Activated CD4-positive, alpha-beta T cell treated with anti-CD3 and anti-CD28 coated beads, Interleukin-2, Interleukin-4, amounts not matched to agents 100 ng/mL and 50 ng/mL, durations not matched to agents 16 hours and 8 hours (primary cell): Measurements from ENCODE around the gene CPAMD8.
"Not testable (repeated sequence)": the region's sequence is repeated elsewhere in the genome, so short reads cannot be mapped to it uniquely, and the experiment has no call there.

ENCODE experiments used
- DNase-seq: peaks from one replicate; pipeline ENCODE4 v3.0.0-alpha.2; 2020; ENCODE audit warnings: low spot score

Gene CPAMD8

DNA sequence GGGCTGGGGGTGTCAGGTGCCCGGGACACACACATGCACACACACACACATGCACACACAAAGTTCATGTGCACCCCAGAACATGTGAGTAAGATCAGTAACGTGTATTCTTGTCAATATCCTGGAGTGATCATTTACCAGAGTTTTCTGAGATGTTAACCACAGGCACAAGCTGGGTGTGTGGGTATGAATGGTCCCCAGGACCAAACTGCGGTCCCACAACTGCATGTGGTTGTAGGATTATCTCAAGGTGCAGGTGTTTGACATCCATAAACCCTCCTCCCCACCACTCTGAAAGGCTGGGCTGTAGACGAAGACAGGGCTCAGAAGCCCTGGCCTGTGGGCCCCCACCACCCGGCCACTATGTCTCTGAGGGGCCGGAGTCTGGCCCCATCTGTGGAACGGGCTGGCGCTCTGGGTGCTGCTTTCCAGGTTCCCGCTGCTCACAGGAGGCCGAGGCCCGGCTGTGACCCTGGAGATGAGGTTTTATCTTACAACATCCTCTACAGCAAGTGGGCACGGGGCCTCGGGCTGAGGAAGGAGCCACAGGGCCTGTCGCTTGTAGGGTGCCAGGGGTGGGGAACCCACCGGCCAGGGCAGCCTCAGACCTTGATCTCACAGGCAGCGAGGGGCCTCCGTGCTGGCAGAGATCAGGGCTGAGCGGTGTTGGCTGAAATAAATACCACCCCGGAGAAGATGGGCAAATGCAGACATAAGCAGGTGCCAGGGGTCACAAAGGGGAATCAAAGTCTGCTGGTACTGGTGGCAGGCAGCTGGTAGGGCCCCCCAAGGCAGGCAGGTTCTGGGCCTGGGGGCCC is 133.5 kb downstream of the CPAMD8 start:
- DNase-seq, result no peak

DNA sequence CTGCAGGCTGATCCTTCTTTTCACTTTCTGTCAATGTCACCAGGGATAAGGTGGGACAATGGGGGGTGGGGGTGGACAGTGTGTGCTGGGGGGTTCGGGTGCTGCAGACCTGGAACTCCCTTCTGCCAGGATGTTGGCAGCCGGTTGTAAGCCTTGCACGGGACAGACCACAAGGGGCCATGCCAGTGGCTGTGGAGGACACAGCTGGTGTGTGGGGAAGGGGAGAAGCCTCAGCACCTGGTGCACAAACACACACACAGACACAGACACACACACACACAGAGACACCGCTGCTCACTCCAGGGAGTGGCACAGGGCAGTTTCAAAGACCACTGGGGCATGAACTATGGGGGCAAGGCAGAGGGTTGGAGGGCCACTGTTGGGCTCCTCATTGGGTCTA is 134.2 kb downstream of the CPAMD8 start:
- no peak for DNase-seq

DNA sequence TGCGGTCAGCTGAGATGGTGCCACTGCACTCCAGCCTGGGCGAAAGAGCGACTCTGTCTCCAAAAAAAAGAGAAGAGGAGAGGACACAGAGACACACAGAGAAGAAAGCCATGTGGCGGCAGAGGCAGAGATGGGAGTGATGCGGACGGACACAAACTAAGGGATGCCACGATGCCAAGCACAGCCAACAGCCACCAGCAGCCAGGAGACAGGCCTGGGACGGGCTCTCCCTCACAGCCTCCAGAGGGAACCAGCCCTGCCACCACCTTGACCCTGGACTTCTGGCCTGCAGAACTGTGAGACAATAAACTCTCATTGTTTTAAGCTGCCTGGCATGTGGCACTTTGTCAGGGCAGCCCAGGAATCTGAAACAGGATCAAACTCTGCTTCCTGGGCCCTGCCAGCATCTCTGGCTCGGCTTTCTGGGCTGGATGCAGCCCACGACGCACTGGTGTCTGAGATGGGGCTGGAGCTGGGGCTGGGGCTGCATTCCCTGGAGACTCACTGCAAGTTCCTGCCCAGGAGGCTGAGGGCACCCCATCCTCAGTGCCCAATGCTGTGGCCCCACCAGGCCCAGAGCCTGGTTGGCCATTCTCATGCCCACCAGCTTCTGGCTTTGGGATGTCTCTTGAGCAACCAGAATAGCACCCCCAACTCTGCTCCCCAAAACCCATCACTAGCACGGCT is 134.8 kb downstream of the CPAMD8 start:
- DNase-seq, result no peak

DNA sequence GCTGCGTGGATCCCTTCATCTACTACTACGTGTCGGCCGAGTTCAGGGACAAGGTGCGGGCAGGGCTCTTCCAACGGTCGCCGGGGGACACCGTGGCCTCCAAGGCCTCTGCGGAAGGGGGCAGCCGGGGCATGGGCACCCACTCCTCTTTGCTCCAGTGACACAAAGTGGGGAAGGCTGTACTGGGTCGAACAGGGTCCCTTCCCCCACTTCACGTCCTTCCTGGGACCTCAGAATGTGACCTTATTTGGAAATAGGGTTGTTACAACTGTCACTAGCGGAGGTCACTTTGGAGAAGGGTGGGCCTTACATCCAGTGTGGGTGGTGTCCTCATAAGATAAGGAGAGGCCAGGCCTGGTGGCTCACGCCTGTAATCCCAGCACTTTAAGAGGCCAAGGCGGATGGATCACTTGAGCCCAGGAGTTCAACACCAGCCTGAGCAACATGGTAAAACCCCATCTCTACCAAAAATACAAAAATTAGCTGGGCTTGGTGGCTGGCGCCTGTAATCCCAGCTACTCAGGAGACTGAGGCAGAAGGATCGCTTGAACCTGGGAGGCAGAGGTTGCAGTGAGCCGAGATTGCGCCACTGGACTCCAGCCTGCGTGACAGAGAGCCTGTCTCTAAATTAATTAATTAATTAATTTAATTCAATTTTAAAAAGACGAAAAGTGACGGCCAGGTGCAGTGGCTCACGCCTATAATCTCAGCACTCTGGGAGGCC is 136.0 kb downstream of the CPAMD8 start:
- no peak for DNase-seq

DNA sequence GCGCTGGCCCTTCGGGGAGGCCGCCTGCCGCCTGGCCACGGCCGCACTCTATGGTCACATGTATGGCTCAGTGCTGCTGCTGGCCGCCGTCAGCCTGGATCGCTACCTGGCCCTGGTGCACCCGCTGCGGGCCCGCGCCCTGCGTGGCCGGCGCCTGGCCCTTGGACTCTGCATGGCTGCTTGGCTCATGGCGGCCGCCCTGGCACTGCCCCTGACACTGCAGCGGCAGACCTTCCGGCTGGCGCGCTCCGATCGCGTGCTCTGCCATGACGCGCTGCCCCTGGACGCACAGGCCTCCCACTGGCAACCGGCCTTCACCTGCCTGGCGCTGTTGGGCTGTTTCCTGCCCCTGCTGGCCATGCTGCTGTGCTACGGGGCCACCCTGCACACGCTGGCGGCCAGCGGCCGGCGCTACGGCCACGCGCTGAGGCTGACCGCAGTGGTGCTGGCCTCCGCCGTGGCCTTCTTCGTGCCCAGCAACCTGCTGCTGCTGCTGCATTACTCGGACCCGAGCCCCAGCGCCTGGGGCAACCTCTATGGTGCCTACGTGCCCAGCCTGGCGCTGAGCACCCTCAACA is 136.6 kb downstream of the CPAMD8 start:
- no peak for DNase-seq

DNA sequence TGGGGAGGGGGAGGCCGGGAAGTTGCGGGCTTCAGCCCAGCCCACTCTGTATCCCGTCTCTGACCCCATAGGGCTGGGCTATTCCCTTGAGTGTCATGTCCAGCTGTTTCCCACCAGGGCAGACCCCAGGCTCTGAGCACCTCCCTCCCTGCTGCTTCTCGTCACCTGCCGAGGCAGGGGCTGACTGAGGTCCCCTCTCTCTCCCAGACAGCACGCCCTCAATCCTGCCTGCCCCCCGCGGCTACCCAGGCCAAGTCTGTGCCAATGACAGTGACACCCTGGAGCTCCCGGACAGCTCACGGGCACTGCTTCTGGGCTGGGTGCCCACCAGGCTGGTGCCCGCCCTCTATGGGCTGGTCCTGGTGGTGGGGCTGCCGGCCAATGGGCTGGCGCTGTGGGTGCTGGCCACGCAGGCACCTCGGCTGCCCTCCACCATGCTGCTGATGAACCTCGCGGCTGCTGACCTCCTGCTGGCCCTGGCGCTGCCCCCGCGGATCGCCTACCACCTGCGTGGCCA is 137.2 kb downstream of the CPAMD8 start:
- DNase-seq, result no peak

DNA sequence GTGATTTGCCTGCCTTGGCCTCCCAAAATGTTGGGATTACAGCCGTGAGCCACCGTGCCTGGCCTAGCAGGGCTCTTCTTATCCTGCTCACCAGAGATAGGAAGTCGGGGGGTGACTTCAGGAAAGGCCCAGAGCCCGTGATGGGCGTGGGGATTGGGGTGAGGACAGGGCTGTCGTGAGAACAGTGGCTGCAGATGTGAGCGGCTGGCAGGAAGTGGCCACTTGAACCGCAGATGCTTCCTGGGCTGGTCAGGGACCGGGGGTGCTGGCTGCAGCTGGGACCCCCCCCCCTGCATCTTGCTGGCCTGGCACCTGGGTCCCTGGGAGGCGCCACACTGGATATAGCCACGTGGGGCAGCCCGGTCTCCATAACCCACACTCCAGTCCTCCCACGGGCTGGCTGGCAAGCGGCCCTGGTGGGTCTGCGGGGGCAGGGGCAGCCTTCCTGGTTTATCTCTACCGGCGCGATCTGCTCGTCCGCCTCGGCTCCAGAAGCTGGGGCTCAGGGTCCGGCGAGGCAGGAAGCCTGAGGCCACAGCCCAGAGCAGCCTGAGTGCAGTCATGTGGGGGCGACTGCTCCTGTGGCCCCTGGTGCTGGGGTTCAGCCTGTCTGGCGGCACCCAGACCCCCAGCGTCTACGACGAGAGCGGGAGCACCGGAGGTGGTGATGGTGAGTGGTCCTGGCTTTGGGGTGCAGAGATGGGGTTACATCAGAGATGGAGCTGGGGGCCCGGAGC is 137.8 kb downstream of the CPAMD8 start, which contains the start of gene F2RL3:
Gene F2RL3, plus strand, starts transcription at position 371 of the 737 bp plus-strand sequence. Its CDS starts 191 bp downstream, at position 562.
- no peak for DNase-seq

DNA sequence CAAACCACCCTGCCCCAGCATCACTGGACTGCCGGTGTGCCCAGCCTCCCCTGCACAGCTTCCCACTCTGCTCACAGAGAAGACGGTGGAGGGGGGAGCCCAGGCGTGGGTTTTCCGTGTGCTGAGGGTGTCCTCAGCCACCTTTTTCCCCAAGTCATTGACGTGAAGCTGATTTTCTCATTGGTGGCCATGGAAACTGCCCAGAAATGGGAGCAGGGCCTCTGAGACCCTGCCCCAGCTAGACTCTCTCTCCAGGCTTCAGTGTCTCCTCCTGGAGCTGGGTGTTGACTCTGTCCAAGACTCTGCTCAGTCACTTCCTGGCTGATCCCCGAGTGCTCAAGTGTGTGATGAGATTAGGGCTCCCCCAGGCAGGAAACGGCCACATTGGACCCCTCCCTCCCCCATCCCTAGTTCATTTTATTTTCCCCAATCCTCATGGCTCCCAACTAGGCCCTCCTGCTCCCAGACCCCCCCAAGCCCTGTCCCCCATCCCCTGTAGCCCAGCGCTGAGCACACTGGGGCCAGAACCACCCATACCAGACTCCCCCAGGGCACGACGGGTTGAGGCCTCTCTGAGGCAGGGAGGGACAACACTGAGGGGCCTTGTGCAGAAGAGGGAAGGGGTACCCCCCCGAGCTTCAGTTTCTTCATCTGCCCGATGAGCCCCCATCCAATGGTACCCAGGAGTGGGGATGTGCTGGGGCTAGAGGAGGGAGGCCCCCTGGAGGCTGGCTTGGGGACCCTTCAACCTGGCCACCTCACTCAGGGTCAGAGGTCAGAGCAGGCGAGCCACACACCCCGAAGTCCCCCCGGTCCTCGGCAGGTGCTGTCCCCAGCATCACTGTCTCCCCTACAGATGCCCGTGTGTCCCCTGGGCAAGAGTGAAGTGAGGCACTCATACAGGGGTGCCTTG is 139.0 kb downstream of the CPAMD8 start:
- DNase-seq, result no peak

DNA sequence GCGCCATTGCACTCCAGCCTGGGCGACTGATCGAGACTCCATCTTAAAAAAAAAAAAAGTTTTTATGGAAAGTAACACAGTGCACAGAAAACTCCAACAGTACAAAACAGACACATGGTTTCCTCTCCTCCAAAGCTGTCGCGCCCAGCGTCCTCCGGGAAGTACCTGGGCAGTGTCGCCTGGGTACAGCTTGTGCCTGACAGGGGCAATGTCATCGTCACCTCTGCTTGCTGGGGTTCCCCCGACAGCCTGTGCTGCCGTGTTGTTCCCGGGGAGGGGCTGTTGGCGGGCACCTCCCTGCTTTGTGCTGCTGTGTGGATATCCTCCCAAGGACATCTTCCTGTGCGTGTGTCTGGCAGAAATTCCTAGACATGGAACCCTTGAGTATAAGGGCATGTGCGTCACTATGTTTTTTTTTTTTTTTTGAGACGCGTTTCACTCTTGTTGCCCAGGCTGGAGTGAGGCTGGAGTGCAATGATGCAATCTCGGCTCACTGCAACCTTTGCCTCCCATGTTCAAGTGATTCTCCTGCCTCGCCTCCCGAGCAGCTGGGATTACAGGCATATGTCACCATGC is 140.2 kb downstream of the CPAMD8 start:
- DNase-seq, result no peak

DNA sequence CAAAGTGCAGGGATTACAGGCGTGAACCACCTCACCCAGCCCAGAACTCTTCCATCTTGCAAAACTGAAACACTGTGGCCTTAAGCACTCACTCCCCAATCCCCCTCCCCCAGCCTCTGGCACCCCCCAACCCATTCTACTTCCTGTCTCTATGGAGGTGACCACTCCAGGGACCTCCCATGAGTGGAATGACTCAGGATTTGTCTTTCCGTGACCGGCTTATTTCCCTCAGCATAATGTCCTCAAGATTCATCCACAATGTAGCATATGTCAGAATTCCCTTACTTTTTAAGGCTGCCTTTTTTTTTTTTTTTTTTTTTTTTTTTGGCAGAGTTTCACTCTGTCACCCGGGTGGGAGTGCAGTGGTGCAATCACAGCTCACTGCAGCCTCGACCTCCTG is 141.4 kb downstream of the CPAMD8 start:
- no peak for DNase-seq

DNA sequence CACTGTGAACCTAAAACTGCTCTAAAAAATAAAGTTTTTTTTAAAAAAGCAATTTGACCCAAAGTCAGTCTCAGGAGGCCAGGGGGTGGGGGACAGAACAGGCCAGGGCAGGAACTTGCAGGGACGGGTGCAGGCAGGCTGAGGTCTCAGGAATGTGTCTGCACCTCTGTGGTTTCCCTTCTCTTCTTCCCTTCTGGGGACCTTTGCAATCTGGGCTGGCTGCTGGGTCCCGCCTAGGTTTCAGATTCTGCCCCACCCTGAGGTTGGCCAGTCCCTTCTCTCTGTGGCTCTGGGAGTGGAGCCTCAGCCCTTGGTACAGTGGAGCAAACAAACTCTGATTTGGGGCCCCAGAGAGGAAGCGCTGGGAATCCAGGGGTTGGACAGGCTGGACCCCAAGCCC is 143.1 kb downstream of the CPAMD8 start:
- no peak for DNase-seq

DNA sequence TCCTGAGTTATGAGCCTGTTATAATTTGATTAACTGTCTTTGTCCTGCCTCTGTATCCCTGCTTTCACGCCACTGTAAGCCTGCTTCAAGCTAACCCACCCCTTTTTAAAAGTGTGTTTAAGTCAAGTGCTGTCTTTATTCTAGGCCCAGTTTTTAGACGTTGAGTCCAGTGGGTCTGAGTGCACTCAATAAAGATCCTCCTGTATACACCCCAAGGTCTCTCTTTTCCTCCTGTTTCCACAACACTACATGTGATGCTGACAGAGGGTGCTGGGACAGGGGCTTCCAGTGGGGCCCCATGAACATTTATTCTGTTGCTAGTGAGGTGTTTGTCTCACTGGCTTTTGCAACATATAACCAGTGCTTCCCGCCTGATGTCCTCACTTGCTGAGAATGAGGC is 144.5 kb downstream of the CPAMD8 start:
- DNase-seq, result no peak

DNA sequence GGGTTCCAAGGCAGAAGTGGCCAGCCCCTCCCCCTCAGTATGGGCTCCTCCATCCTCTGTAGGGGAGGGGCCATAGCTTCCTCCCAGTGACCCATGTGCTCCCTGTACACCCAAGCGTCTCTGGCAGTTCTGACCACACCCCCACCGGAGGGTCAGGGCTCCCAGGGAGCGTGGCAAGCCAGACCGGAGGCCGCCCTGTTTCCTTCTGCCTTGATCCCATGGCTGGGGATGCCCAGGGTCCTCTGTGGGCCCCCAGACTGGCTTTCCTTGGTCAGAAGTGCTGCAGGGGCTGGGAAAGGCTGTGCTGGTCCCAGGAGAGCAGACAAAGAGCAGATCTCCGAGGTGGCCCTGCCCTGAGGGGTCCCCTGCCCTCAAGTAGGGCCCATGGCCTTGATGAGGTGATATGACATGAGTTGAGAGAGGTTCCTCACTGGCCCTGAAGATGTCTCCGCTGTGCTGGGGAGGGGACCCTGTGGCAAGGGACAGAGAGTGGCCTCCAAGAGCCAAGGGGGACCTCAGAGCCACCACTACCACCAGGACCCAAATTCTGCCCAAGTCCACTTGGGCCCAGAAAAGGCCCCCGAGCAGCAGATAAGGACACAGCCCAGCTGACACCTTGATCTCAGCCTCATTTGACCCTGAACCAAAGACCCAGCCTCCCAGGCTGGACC is 145.6 kb downstream of the CPAMD8 start:
- DNase-seq, result no peak

DNA sequence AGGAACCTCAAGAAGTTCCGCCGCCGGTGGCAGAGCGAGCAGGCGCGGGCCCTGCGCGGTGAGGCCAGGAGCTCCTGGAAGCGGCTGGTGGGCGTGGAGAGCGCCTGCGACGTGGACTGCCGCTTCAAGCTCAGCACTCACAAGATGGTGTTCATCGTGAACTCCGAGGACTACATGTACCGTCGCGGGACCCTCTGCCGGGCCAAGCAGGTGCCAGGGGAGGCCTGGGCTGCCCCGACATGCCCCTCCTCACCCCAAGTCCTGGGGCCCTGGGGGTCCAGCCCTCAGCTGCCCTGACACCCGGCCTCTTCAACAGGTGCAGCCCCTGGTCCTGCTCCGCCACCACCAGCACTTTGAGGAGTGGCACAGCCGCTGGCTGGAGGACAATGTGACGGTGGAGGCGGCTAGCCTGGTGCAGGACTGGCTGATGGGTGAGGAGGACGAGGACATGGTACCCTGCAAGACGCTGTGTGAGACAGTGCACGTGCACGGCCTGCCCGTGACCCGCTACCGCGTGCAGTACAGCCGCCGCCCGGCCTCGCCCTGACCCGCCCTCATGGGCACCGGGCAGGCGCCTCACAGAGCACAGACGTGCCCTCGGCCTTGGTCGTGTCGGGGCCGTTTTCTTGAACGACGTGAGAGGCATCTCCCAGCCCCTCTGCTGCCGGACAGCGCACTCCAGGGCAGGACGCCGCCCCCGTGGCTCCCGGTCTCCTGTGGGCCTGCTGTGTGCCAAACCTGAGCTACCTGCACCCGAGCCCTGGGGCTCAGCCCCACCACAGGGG is 148.2 kb downstream of the CPAMD8 start:
- no peak for DNase-seq

DNA sequence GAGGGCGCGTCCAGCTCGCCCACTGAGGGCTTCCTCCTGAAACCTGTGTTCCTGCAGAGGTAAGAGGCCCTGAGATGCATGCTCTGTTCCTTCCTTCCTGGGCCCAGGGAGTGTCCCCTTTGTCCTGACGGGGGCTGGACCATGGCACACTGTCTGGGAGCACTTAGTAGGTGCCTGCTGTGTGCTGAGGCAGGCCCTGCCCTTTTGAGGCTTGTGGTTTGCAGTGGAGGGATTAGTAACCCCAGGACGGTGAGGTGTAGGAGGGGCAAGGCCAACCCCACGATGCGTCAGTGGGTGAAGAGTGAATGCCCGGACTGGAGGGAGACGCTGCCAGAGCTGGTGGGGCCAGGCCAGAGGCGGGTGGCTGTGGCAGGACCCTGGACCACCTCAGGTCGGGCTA is 149.0 kb downstream of the CPAMD8 start:
- no peak for DNase-seq

DNA sequence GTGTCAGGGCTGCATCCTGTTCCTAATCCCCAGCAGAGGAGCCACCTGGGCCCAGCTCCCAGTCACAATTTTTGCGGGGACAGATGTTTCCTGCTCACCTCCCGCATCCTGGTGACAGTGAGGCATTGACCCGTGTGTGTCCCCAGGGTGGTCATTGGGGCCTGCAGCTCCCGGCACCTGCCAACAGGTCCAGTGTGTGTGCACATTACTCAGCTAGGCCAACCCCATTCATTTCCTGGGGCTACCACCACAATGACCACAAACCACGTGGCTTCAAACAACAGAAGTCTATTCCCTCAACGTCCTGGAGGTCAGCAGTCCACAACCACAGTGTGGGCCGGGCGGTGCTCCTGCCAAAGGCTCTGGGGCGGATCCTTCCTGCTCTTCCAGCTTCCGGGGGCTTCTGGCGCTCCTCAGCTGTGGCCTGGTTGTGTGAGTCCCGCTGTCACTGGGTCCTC is 149.7 kb downstream of the CPAMD8 start:
- DNase-seq, result no peak

DNA sequence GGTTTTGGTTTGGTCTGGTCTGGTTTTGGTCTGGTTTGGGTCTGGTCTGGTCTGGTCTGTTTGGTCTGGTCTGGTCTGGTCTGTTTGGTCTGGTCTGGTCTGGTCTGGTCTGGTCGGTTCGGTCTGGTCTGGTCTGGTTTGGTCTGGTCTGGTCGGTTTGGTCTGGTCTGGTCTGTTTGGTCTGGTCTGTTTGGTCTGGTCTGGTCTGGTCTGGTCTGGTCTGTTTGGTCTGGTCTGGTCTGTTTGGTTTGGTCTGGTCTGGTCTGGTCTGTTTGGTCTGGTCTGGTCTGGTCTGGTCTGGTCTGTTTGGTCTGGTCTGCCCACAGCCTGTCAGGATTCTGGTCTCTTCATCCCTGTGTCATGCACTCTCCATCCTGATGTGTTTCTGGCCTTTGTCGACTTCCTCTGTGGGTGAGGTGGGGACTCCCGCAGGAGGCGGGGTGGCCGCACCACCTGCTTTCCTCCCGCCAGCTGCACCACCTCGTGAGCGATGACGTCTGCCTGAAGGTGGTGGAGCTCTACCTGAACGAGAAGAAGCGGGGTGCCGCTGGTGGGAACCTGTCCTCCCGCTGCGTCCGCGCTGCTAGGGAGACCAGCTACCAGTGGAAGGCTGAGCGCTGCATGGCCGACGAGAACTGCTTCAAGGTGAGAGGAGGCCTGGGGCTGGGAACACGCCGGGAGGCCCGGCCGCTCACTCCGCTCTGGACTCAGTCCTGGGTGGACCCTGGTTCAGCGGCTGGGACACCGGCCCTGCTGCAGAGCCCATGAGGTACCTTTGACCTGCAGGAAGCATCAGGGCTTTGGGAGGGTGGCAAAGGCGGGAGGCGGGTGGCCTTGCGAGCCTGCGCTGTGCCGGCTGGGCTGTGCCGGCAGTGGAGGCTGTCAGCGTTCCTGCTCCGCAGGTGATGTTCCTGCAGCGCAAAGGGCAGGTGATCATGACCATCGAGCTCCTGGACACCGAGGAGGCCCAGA is 150.7 kb downstream of the CPAMD8 start:
- no peak for DNase-seq

DNA sequence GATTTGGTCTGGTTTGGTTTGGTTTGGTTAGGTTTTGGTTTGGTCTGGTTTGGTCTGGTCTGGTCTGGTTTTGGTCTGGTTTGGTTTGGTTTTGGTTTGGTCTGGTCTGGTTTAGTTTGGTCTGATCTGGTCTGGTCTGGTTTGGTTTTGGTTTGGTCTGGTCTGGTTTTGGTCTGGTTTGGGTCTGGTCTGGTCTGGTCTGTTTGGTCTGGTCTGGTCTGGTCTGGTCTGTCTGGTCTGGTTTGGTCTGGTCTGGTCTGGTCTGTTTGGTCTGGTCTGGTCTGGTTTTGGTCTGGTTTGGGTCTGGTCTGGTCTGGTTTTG is 151.7 kb downstream of the CPAMD8 start:
- DNase-seq, result not testable (repeated sequence)
